D721Med (cell line): ENCODE data around the gene GP2.

Experiments
- DNase-seq: peaks from one replicate; pipeline ENCODE4 v3.0.0; 2011; ENCODE audit warnings: low spot score; ENCODE audit not compliant: insufficient read length
- FAIRE-seq: peaks from 2 replicates; lab custom pipeline; 2011; peaks lifted over from hg19 to GRCh38; lab: Jason Lieb, UNC
- CTCF ChIP-seq: IDR thresholded peaks from 2 replicates; pipeline ENCODE4 v1.5.1; 2012; ENCODE audit warnings: mild to moderate bottlenecking, control low read depth; ENCODE audit not compliant: insufficient read depth; ENCODE audit errors: missing control alignments

The GP2 gene

GRCh38 chr16:20339744-20340143, 12.4 kb upstream of the GP2 start:
- TF ChIP-seq CTCF, result no peak
- FAIRE-seq, result no peak
- DNase-seq, result no peak

GRCh38 chr16:20336955-20337354, 9.6 kb upstream of the GP2 start:
- TF ChIP-seq CTCF, result no peak
- no peak for DNase-seq
- no peak for FAIRE-seq

- no peak for DNase-seq
- TF ChIP-seq CTCF, result no peak
- no peak for FAIRE-seq
Measured at GRCh38 chr16:20334396-20334795, 7.1 kb upstream of the GP2 start.

GRCh38 chr16:20333120-20333519, 5.8 kb upstream of the GP2 start:
- TF ChIP-seq CTCF, result no peak
- no peak for FAIRE-seq
- DNase-seq, result no peak

- DNase-seq (no peak), FAIRE-seq (no peak)
- no peak for TF ChIP-seq CTCF
Measured at GRCh38 chr16:20332411-20332810, 5.1 kb upstream of the GP2 start.

- TF ChIP-seq CTCF, result no peak
- DNase-seq (no peak), FAIRE-seq (no peak)
Measured at GRCh38 chr16:20331635-20332034, 4.3 kb upstream of the GP2 start.

- no peak for TF ChIP-seq CTCF
- FAIRE-seq (no peak), DNase-seq (no peak)
Measured at GRCh38 chr16:20329392-20330138, 2.3 kb upstream of the GP2 start.
